HG02973 (cell line): Measurements from ENCODE around the gene FAM219A.
"Not testable (repeated sequence)": the region's sequence is repeated elsewhere in the genome, so short reads cannot be mapped to it uniquely, and the experiment has no call there.

ENCODE experiments used
- ATAC-seq: cut with Tn5 transposase; IDR thresholded peaks from one replicate; pipeline ENCODE4 v1.9.1; 2021; ENCODE audit warnings: moderate library complexity; ENCODE audit not compliant: unreplicated experiment

Gene FAM219A

GRCh38 chr9:34378376-34379060, 79.9 kb downstream of the FAM219A start:
- no peak for ATAC-seq

GRCh38 chr9:34377404-34377746, 81.0 kb downstream of the FAM219A start:
- ATAC-seq: no peak

GRCh38 chr9:34376596-34377403, 81.6 kb downstream of the FAM219A start, which contains the start of gene MYORG:
MYORG (minus strand) TSS chr9:34376898; CDS start chr9:34372943, 3,955 bp downstream.
- ATAC-seq: peak; percentile 87

DNA sequence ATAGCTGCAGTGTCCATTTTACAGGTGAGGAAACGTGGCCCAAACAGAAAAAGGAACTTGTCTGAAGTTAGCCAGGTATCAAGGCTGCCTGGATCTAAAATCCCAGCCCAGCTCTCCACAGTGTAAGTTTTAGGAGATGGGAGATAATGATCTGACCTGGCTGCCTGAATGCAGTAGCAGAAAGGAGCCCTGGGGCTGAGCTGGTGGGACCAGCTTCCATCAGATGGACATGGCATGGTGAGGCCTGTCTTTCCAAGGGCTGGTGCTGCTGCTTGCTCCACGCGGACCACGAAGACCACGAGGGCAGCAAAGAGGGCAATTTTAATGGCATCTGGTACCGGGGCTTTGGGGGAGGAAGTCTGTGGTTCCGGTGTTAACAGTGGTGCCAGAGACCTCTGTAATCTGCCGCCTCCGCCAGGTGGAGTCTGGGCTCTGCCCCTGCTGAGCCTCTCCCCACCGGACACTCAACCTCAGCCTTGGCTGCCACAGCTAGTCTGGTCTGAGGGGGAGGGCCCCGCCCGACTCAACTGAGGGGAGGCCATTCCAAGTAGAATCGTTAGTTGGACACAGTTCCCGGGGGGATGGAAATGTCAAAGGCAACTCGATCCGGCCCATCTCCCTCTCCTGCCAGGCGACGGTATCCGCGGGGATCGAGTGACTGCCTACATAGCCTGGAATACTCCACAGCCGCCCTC, 82.3 kb downstream of the FAM219A start:
- ATAC-seq: no peak

GRCh38 chr9:34374905-34375552, 83.3 kb downstream of the FAM219A start:
- ATAC-seq: no peak

DNA sequence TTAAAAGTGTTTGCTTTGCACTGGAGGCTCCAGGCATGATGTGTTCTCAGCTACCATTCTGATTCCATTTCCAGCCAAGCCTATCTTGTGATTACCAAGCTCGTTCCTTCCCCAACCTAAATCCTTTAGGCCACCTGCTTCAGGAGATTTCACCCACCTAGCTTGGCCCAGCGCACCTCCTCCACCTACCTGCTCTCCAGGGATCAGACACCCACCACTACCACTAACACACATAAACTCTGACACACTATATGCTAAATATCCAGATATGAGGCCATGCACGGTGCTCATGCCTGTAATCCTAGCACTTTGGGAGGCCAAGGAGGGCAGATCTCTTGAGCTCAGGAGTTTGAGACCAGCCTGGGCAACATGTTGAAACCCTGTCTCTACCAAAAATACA, 84.0 kb downstream of the FAM219A start:
- no peak for ATAC-seq

GRCh38 chr9:34373749-34374148, 84.6 kb downstream of the FAM219A start:
- ATAC-seq: no peak

DNA sequence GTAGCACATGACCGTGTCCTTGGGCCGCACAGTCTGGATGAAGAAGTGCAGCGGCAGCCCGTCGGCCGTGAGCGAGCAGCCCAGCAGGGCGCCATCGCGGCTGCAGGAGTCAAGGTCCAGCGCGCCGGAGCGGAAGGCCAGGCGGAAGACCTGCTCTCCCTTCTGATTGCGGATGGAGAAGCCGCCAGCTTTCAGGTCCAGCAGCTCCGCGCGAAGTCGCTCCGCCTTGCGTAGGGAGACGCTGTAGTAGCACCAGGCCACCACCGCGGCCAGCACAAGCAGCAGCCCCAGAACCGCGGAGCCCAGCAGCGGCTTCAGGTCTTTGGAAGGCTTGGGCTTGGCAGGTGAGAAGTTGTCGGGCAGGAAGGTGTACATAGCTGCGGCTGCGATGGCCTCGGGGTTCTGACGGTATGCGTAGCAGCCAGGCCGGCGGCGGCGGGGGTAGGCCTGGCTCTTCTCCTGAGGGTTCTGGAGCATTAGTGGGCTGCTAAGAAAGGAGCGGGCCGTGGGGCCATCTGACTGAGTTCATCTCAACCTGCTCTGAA, 85.8 kb downstream of the FAM219A start:
- ATAC-seq: no peak

DNA sequence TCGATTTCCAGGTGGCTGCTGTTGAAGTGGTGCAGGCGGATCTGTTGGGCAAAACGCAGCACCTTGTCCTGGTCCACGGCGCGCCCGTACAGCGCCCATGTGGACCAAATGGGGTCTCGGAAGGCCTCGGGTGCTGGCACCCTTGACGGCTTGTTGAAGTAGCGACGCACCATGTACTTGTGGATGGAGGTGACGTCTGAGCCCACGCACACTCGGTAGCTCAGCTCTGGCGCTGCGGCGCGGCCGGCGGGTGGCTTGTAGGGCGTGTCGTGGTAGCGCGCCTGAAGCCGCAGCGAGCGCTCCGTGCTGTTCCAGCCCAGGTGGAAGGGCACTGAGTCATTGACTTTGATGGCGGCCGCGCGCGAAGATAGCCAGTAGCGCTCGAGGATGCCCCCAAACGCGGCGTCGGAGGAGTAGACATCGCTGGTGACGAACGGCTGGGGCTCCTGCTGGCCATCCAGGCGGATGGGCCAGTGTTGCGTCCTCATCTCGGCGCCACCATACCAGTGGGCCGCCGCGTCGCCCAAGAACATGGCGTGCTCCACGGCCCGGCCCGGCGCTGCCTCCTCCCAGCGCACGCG, 86.4 kb downstream of the FAM219A start:
- ATAC-seq: no peak

DNA sequence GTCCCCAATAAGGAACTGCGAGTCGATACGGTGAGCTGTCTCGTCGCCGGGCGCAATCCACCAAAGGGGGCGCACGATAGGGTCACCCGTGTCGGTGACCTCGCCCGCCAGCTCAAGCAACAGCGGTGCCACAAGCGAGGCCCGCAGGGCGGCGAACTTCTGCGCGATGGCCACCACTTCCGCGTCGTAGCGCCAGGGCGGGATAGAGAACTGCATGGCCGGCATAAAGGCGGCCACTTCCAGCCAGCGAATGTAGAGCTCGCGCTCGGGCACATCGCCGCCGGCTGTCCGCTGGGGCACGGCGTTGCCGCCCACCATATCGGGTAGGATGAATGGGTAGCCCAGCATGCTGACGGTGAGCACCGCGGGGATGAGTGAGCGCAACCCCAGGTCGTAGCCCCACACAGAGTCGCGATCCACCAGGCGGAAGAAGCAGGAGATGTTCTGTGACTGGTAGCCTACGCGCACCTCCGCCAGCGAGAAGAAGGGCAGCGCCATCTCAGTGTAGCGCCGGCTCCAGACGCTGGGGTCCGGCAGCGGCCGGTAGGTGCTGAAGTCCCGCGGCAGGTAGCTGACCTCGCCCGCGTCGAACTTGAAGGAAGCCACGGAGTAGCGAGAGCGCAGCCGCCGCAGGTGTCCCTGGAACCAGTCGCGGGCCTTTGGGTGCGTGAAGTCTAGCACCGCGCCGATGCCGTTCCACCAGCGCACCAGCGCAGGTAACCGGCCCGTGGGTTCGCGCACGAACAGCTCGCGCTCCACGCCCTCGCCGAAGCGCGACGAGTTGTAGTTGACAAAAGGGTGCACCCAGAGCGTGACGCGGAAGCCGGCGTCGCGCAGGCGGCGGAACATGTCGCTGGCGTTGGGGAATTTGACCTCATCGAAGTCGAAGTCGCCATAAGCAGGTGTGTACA, 87.1 kb downstream of the FAM219A start:
- ATAC-seq: no peak

DNA sequence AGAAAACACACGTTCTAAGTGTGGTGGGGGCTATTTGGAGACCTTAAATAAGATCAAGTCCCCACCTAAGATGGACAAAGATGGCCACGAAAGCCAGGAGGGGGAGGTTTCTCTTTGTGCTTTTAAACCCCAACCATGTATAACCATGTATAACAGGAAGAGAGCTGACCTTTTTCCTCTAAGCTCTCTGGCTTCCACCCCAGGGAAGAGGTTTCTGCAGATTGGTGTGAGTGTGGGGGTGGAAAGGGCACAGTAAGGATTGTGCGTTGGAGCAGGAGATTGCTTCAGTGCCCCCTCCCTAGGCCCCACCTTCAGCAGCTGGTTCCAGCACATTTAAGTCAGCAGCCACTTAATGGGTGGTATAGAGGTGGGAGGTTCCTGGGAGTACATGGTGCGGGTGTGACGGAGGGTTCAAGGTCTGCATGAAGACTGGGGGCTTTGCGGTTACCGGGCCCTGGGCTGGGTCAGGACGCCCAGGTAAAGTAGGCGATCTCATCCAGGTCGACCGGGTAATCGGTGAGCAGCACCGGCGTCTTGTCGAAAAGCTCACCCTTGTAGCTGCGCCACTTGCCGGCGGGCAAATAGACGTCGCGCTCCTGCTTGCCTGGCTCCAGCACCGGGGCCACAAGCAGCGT, 87.9 kb downstream of the FAM219A start:
- ATAC-seq: no peak

GRCh38 chr9:34369636-34370035, 88.7 kb downstream of the FAM219A start:
- ATAC-seq: no peak

GRCh38 chr9:34368796-34369195, 89.6 kb downstream of the FAM219A start:
- ATAC-seq: not testable (repeated sequence)

DNA sequence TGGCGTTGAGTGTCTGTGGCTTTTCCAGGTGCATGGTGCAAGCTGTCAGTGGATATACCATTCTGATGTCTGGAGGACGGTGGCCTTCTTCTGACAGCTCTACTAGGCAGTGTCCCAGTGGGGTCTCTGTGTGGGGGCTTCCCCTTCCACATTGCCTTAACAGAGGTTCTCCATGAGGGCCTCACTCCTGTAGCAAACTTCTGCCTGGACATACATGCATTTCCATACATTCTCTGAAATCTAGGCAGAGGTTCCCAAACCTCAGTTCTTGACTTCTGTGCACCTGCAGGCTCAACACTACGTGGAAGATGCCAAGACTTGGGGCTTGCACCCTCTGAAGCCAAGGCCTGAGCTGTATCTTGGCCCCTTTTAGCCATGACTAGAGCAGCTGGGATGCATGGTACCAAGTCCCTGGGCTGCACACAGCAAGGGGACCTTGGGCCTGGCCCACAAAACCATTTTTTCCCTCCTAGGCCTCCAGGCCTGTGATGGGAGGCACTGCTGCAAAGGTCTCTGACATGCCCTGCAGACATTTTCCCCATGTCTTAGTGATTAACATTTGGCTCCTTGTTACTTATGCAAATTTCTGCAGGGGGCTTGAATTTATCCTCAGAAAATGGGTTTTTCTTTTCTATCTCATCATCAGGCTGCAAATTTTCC, 90.5 kb downstream of the FAM219A start:
- not testable (repeated sequence) for ATAC-seq

GRCh38 chr9:34366365-34366764, 92.0 kb downstream of the FAM219A start:
- no peak for ATAC-seq

GRCh38 chr9:34365282-34365681, 93.1 kb downstream of the FAM219A start:
- ATAC-seq: no peak

GRCh38 chr9:34363619-34364351, 94.6 kb downstream of the FAM219A start:
- no peak for ATAC-seq
